GM23248 (cell line): ENCODE data around the gene ERVH48-1. TPM values are rescaled to one million over a fixed set of nuclear protein-coding genes. Genes with fewer than 3 reads are reported as not detected.
A peak's percentile ranks its signal among the peaks of the same experiment; 100 is the strongest.
"Not testable (repeated sequence)": the region's sequence is repeated elsewhere in the genome, so short reads cannot be mapped to it uniquely, and the experiment has no call there.

ENCODE experiments used
- DNase-seq: peaks from one replicate; pipeline ENCODE4 v3.0.0-alpha.2; 2015
- H2AFZ ChIP-seq: fragments of 200-600 bp; sonication (generic); 2 replicates; pipeline ENCODE4 v1.6.1; 2016; ENCODE audit warnings: antibody characterized with exemption
- H3F3A ChIP-seq: fragments of 200-600 bp; sonication (generic); 2 replicates; pipeline ENCODE4 v1.6.1; 2016; ENCODE audit warnings: mild to moderate bottlenecking, antibody characterized with exemption, mixed run types; ENCODE audit not compliant: insufficient read depth
- H3K27ac ChIP-seq: fragments of 200-600 bp; sonication (generic); 2 replicates; pipeline ENCODE4 v1.5.1; 2016; ENCODE audit warnings: mild to moderate bottlenecking
- H3K27me3 ChIP-seq: fragments of 200-600 bp; sonication (generic); replicated peaks from 2 replicates; pipeline ENCODE4 v1.6.1; 2016; ENCODE audit warnings: mild to moderate bottlenecking; ENCODE audit not compliant: insufficient read depth
- H3K36me3 ChIP-seq: fragments of 200-600 bp; sonication (generic); 2 replicates; pipeline ENCODE4 v1.6.1; 2016; ENCODE audit warnings: low read depth, mild to moderate bottlenecking
- H3K4me1 ChIP-seq: fragments of 200-600 bp; sonication (generic); 2 replicates; pipeline ENCODE4 v1.6.1; 2016; ENCODE audit warnings: mild to moderate bottlenecking; ENCODE audit not compliant: insufficient read depth
- H3K4me2 ChIP-seq: fragments of 200-600 bp; sonication (generic); one replicate; pipeline ENCODE4 v1.6.1; 2016; ENCODE audit warnings: mild to moderate bottlenecking; ENCODE audit not compliant: unreplicated experiment
- H3K4me3 ChIP-seq: fragments of 200-600 bp; sonication (generic); 2 replicates; pipeline ENCODE4 v1.5.1; 2016; ENCODE audit warnings: mild to moderate bottlenecking
- H3K79me2 ChIP-seq: fragments of 200-600 bp; sonication (generic); 2 replicates; pipeline ENCODE4 v1.6.1; 2016; ENCODE audit warnings: mild to moderate bottlenecking; ENCODE audit not compliant: insufficient read depth
- H3K9ac ChIP-seq: fragments of 200-600 bp; sonication (generic); 2 replicates; pipeline ENCODE4 v1.6.1; 2016; ENCODE audit warnings: mild to moderate bottlenecking
- H3K9me2 ChIP-seq: fragments of 200-600 bp; sonication (generic); 2 replicates; pipeline ENCODE4 v1.6.1; 2016; ENCODE audit warnings: mixed run types, mild to moderate bottlenecking, moderate library complexity; ENCODE audit not compliant: insufficient read depth
- H3K9me3 ChIP-seq: fragments of 200-600 bp; sonication (generic); one replicate; pipeline ENCODE4 v1.6.1; 2017; ENCODE audit warnings: low read depth
- H4K20me1 ChIP-seq: fragments of 200-600 bp; sonication (generic); 2 replicates; pipeline ENCODE4 v1.6.0; 2016; ENCODE audit not compliant: insufficient read depth
- EZH2 ChIP-seq: fragments of 200-600 bp; sonication (generic); IDR thresholded peaks from 2 replicates; pipeline ENCODE4 v1.6.1; 2018; ENCODE audit warnings: antibody characterized with exemption, mild to moderate bottlenecking; ENCODE audit not compliant: insufficient read depth, poor library complexity, severe bottlenecking
- EZH2phosphoT487 ChIP-seq: fragments of 200-600 bp; sonication (generic); IDR thresholded peaks from 2 replicates; pipeline ENCODE4 v1.6.1; 2018; ENCODE audit warnings: antibody characterized with exemption, moderate library complexity, mild to moderate bottlenecking, low read depth; ENCODE audit not compliant: insufficient read depth
- WGBS, 2 experiments: methylation state at CpG; one replicate each; pipeline ENCODE4 v1.1.6; 2015 to 2017; ENCODE audit warnings: low lambda C conversion rate in 2 of 2, low coverage in 1 of 2; ENCODE audit errors: missing lambda C conversion rate in 2 of 2; 5-methylcytosine and 5-hydroxymethylcytosine counted together
- in situ Hi-C: fragments of 300-500 bp; cut with MboI; formaldehyde crosslinking; loops from 2 replicates; pipeline ENCODE4 v1.15.0; 2020
- polyA plus RNA-seq: library from polyadenylated mRNA; unstranded; fragments of >200 nt; fragmentation: Nextera tagmentation; extraction: Ambion mirVana; gene quantifications from 2 replicates; pipeline ENCODE4 v1.2.1, GENCODE V29; 2016
- total RNA-seq: library from RNA; depleted of rRNA; stranded (reverse); fragments of >200 nt; shearing (Covaris generic); gene quantifications from 2 replicates; pipeline ENCODE4 v1.2.3, GENCODE V29; 2014

The ERVH48-1 gene
- total and polyA plus RNA-seq, 2 experiments from 2014 or later: not detected

DNA sequence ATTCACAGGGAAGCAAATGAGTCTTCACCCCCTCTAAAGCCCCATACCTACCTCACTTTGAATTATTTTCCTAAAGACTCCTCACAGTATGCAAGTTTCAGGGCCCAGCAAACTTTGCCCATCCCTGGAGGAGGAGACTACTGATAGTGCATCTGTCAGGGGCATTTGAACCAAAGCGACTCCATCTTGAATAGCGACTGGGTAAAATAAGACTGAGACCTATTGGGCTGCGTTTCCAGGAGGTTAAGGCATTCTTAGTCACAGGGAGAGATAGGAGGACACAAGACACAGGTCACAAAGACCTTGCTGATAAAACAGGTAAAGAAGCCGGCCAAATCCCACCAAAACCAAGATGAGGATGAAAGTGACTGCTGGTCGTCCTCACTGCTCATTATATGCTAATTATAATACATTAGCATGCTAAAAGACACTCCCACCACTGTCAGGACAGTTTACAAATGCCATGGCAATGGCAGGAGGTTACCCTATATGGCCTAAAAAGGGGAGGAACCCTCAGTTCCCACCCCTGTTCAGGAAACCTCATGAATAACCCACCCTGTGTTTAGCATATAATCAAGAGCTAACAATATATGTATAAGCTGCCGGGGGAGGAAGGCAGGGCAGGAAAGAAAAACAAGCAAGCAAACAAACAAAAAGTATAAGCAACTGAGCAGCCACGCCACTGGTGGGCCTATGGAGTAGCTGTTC lies 45.7 kb upstream of the ERVH48-1 start:
- Histone ChIP-seq H3K4me2 (no peak overlapping the region), H4K20me1 (no peaks in the 10 kb centered on the region), H2AFZ (no peak overlapping the region), H3K9ac (no peak overlapping the region), H3K4me3 (no peak overlapping the region), H3K27ac (no peak overlapping the region), H3K27me3 (no peaks in the 10 kb centered on the region), H3K9me3 (no peaks in the 10 kb centered on the region), H3K36me3 (no peaks in the 10 kb centered on the region), H3F3A (peaks cover 6% of the 10 kb centered on the region; the same call in 1 of the 2 replicates), H3K79me2 (peaks cover 9% of the 10 kb centered on the region), H3K4me1 (peaks cover 3% of the 10 kb centered on the region; the same call in 1 of the 2 replicates), H3K9me2 (no peaks in the 10 kb centered on the region)
- DNase-seq: no peak
- TF ChIP-seq EZH2: no peak
- no peak for TF ChIP-seq EZH2phosphoT487
- in situ Hi-C loops: no loop called here
- 87 to 89% methylated on average over 7 of the region's 7 CpGs for WGBS, 2 experiments

DNA sequence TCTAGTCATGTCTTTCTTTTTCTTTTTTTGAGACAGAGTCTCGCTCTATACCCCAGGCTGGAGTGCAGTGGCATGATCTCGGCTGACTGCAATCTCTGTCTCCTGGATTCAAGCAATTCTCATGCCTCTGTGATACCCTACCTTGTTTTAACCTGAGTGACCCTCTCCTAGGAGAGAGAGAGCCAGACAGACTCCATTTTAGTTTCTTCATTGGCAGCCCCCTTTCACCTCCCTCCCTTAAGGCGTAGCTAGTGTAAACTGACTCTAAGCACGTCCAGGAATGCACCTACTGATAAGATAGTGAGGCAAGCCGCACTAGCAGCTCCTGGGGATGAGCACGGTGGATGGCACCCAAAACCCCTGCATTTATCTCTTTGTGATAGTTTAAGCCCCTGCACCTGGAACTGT lies 43.8 kb upstream of the ERVH48-1 start:
- Histone ChIP-seq H3K9me3 (no peaks in the 10 kb centered on the region), H3K27ac (no peak overlapping the region), H2AFZ (no peak overlapping the region), H3K4me2 (no peak overlapping the region), H3K4me3 (no peak overlapping the region), H3F3A (no peaks in the 10 kb centered on the region), H4K20me1 (no peaks in the 10 kb centered on the region), H3K79me2 (no peaks in the 10 kb centered on the region), H3K4me1 (no peaks in the 10 kb centered on the region), H3K36me3 (no peaks in the 10 kb centered on the region), H3K27me3 (no peaks in the 10 kb centered on the region), H3K9me2 (no peaks in the 10 kb centered on the region), H3K9ac (no peak overlapping the region)
- 59 to 66% methylated on average over 6 of the region's 6 CpGs for WGBS, 2 experiments
- TF ChIP-seq EZH2phosphoT487 (no peak), EZH2 (no peak)
- DNase-seq: no peak
- in situ Hi-C loops: no loop called here

- H3K9me3 ChIP-seq, H3K4me2 ChIP-seq, H2AFZ ChIP-seq, H3K36me3 ChIP-seq, in situ Hi-C loops, H4K20me1 ChIP-seq, H3K27me3 ChIP-seq, H3K9me2 ChIP-seq, H3K9ac ChIP-seq, H3K4me1 ChIP-seq, H3F3A ChIP-seq, H3K27ac ChIP-seq, H3K79me2 ChIP-seq, H3K4me3 ChIP-seq: not testable (repeated sequence)
- WGBS, 2 experiments: 38 to 43% methylated on average over 9 of the region's 9 CpGs
- peak; percentile 15 for DNase-seq
These were observed 42.2 kb upstream of the ERVH48-1 start for GRCh38 chr21:42967616-42968015.

GRCh38 chr21:42965211-42965560 lies 39.8 kb upstream of the ERVH48-1 start:
- WGBS, 2 experiments: 62 to 67% methylated on average over 3 of the region's 3 CpGs
- in situ Hi-C loops: no loop called here

More at GRCh38 chr21:42965211-42965560, 39.8 kb upstream of the ERVH48-1 start:
- Histone ChIP-seq H3K4me2 (no peak overlapping the region), H3K4me1 (no peaks in the 10 kb centered on the region), H3K4me3 (no peak overlapping the region), H3K9ac (no peak overlapping the region), H3F3A (no peaks in the 10 kb centered on the region), H3K9me2 (no peaks in the 10 kb centered on the region), H3K9me3 (no peaks in the 10 kb centered on the region), H2AFZ (no peak overlapping the region), H3K27ac (no peak overlapping the region), H3K79me2 (no peaks in the 10 kb centered on the region), H3K27me3 (no peaks in the 10 kb centered on the region), H3K36me3 (no peaks in the 10 kb centered on the region), H4K20me1 (no peaks in the 10 kb centered on the region)
- TF ChIP-seq EZH2phosphoT487 (no peak), EZH2 (no peak)
- no peak for DNase-seq
